Nephron (organoid): ENCODE data around the gene ARHGEF6.

Experiments
- H3K27ac Mint-ChIP-seq, 3 experiments: 2 replicates each; pipeline ENCODE4 v1.8.0; 2020; ENCODE audit warnings: mixed read lengths in 3 of 3, mild to moderate bottlenecking in 2 of 3, moderate library complexity in 1 of 3
- H3K27me3 Mint-ChIP-seq: 2 replicates; pipeline ENCODE4 v1.8.0; 2021; ENCODE audit warnings: low read depth, mild to moderate bottlenecking, moderate library complexity, mixed read lengths
- H3K36me3 Mint-ChIP-seq: 2 replicates; pipeline ENCODE4 v1.8.0; 2020; ENCODE audit warnings: low read depth, mixed read lengths
- H3K4me1 Mint-ChIP-seq: 2 replicates; pipeline ENCODE4 v1.8.0; 2020; ENCODE audit warnings: mixed read lengths
- H3K4me3 Mint-ChIP-seq, 3 experiments: 2 replicates each; pipeline ENCODE4 v1.8.0; 2020; ENCODE audit warnings: mild to moderate bottlenecking in 3 of 3, mixed read lengths in 3 of 3, moderate library complexity in 2 of 3
- H3K9me3 Mint-ChIP-seq: 2 replicates; pipeline ENCODE4 v1.8.0; 2020; ENCODE audit warnings: mixed read lengths
- TF ChIP-seq, protein P1 (sequence below), 3 experiments: fragments of 200-600 bp; sonication (generic); IDR thresholded peaks; one replicate each; pipeline ENCODE4 v1.5.0; 2021; ENCODE audit warnings: antibody characterized with exemption in 3 of 3; ENCODE audit not compliant: unreplicated experiment in 3 of 3

ARHGEF6 gene, protein sequence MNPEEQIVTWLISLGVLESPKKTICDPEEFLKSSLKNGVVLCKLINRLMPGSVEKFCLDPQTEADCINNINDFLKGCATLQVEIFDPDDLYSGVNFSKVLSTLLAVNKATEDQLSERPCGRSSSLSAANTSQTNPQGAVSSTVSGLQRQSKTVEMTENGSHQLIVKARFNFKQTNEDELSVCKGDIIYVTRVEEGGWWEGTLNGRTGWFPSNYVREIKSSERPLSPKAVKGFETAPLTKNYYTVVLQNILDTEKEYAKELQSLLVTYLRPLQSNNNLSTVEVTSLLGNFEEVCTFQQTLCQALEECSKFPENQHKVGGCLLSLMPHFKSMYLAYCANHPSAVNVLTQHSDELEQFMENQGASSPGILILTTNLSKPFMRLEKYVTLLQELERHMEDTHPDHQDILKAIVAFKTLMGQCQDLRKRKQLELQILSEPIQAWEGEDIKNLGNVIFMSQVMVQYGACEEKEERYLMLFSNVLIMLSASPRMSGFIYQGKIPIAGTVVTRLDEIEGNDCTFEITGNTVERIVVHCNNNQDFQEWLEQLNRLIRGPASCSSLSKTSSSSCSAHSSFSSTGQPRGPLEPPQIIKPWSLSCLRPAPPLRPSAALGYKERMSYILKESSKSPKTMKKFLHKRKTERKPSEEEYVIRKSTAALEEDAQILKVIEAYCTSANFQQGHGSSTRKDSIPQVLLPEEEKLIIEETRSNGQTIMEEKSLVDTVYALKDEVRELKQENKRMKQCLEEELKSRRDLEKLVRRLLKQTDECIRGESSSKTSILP

DNA sequence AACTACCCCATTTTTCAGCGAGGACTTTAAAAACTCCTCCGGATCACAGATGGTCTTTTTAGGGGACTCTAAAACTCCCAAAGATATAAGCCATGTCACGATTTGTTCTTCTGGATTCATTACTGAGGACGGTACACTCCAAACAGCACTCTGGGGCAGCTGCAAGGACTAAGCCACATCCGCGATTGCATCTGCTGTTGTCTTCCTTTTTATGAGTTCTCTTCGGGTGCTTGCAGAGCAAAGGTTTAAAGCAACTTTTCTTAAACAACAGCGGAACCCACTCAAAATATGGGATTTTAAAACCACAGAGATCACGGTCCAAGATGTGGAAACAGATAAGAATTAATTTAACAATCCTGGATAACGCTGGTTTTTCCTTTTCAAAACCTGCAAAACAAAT lies at the start of gene ARHGEF6:
Gene ARHGEF6 (minus strand): TSS at position 170 of the 400 bp plus-strand sequence. CDS start 50 bp downstream, at position 120.
- peaks cover 14% of the 10 kb centered on the region for H3K4me1 Mint-ChIP-seq
- no peak within 1 kb of the TSS for H3K27ac Mint-ChIP-seq
- H3K9me3 Mint-ChIP-seq: peaks cover 5% of the 10 kb centered on the region
- H3K4me3 Mint-ChIP-seq: peak within 1 kb of the TSS in 1 of 3 experiments; percentile 39
- no peaks in the 10 kb centered on the region for H3K36me3 Mint-ChIP-seq
- H3K27me3 Mint-ChIP-seq: no peaks in the 10 kb centered on the region
- TF ChIP-seq, protein P1, sequence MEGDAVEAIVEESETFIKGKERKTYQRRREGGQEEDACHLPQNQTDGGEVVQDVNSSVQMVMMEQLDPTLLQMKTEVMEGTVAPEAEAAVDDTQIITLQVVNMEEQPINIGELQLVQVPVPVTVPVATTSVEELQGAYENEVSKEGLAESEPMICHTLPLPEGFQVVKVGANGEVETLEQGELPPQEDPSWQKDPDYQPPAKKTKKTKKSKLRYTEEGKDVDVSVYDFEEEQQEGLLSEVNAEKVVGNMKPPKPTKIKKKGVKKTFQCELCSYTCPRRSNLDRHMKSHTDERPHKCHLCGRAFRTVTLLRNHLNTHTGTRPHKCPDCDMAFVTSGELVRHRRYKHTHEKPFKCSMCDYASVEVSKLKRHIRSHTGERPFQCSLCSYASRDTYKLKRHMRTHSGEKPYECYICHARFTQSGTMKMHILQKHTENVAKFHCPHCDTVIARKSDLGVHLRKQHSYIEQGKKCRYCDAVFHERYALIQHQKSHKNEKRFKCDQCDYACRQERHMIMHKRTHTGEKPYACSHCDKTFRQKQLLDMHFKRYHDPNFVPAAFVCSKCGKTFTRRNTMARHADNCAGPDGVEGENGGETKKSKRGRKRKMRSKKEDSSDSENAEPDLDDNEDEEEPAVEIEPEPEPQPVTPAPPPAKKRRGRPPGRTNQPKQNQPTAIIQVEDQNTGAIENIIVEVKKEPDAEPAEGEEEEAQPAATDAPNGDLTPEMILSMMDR (IDR thresholded peaks at IDR 0.05; ENCODE audit: unreplicated experiment in 3 of 3): no peak

DNA sequence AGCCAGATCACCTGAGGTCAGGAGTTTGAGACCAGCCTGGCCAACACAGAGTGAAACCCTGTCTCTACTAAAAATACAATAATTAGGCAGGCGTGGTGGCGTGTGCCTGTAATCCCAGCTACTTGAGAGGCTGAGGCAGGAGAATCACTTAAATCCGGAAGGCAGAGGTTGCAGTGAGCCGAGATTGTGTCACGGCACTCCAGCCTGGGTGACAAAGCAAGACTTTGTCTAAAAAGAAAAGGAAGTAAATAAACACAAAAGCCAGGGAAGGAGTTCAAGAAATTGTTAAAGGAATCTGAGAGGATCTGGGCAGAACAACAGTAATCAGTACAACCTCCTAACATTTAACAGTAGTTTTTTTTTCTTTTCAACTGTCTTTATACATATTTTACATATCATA lies 48.7 kb upstream of the ARHGEF6 start:
- peaks cover 4% of the 10 kb centered on the region for H3K4me1 Mint-ChIP-seq
- no peaks in the 10 kb centered on the region for H3K27me3 Mint-ChIP-seq
- H3K36me3 Mint-ChIP-seq: peaks cover 54% of the 10 kb centered on the region
- H3K9me3 Mint-ChIP-seq: peaks cover 13% of the 10 kb centered on the region
- TF ChIP-seq, protein P1 (IDR thresholded peaks at IDR 0.05; ENCODE audit: unreplicated experiment in 3 of 3): no peak
- no peak overlapping the region for H3K27ac Mint-ChIP-seq
- no peak overlapping the region for H3K4me3 Mint-ChIP-seq

DNA sequence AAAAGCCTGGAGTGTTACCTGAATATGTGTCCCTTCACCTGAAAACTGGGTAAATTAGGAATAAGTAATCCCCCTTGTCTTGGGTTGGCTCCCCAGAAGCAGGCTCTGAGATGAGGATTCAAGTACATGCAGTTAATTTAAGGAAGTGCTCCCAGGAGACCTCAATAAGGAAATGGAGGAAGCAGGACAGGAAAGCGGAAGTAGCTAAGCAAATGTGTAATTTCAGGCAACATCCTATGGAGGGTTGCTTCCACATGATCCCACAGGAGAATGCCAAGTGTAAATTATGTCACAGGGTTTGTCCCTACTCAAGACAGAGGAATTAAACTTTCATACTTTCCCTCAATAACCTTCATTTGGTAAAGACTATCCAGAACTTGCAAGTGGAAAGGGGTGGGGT lies 48.1 kb upstream of the ARHGEF6 start:
- H3K4me1 Mint-ChIP-seq: peaks cover 4% of the 10 kb centered on the region
- H3K27me3 Mint-ChIP-seq: no peaks in the 10 kb centered on the region
- no peak overlapping the region for H3K27ac Mint-ChIP-seq
- TF ChIP-seq, protein P1 (IDR thresholded peaks at IDR 0.05; ENCODE audit: unreplicated experiment in 3 of 3): no peak
- H3K4me3 Mint-ChIP-seq: no peak overlapping the region
- H3K36me3 Mint-ChIP-seq: peaks cover 54% of the 10 kb centered on the region
- H3K9me3 Mint-ChIP-seq: peaks cover 13% of the 10 kb centered on the region

DNA sequence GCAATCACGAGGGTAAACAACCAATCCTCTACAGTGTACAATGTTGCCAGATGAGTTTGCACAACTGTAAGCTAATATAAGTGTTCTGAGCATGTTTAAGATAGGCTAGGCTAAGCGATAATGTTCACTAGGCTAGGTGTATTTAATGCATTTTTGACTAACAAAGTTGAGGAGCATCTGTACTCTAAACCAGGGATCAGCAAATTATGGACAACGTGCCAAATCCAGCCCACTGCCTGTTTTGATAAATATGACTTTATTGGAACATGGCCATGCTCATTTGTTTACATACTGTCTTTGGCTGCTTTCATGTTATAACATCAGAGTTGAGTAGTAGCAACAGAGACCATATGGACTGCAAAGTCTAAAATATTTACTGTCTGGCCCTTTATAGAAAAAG lies 46.3 kb upstream of the ARHGEF6 start:
- Mint-ChIP-seq H3K27ac (no peak overlapping the region), H3K9me3 (peaks cover 12% of the 10 kb centered on the region), H3K4me1 (peaks cover 4% of the 10 kb centered on the region), H3K36me3 (peaks cover 53% of the 10 kb centered on the region), H3K27me3 (no peaks in the 10 kb centered on the region), H3K4me3 (no peak overlapping the region)
- TF ChIP-seq, protein P1 (IDR thresholded peaks at IDR 0.05; ENCODE audit: unreplicated experiment in 3 of 3): no peak

DNA sequence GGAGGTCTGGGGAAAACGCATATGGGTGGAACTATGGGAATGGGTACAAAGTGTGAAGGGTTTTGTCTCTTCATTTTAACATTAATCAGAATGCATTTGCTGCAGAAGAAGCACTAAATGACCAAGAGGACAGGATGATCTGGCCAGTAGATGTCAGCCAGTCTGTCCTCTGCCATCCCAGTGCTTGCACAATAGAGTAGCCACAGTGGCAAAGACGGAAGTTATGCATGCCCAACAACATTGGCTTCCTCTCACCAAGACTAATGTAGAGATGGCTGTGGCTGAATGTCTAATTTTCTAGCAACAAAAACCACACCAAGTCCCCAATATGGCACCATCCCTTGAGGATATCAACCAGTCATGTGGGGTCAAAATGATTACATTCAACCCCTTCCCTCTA lies 45.0 kb upstream of the ARHGEF6 start:
- peaks cover 54% of the 10 kb centered on the region for H3K36me3 Mint-ChIP-seq
- H3K4me3 Mint-ChIP-seq: no peak overlapping the region
- no peak overlapping the region for H3K27ac Mint-ChIP-seq
- TF ChIP-seq, protein P1 (IDR thresholded peaks at IDR 0.05; ENCODE audit: unreplicated experiment in 3 of 3): no peak
- peaks cover 14% of the 10 kb centered on the region for H3K9me3 Mint-ChIP-seq
- peaks cover 4% of the 10 kb centered on the region for H3K4me1 Mint-ChIP-seq
- no peaks in the 10 kb centered on the region for H3K27me3 Mint-ChIP-seq
